GM23338 (cell line): ENCODE data around the gene NAA16. TPM values are rescaled to one million over a fixed set of nuclear protein-coding genes. Genes with fewer than 3 reads are reported as not detected.

Source experiments
- ATAC-seq: fragments of 200-7000 bp; cut with Tn5 transposase; 3 replicates; pipeline ENCODE4 v1.9.1; 2020
- DNase-seq: peaks from one replicate; pipeline ENCODE4 v3.0.0-alpha.2; 2015; ENCODE audit warnings: low spot score
- H2AFZ ChIP-seq: fragments of 200-600 bp; sonication (generic); 2 replicates; pipeline ENCODE4 v1.8.0; 2016; ENCODE audit warnings: antibody characterized with exemption, mild to moderate bottlenecking, moderate library complexity
- H3F3A ChIP-seq: fragments of 200-600 bp; sonication (generic); replicated peaks from 2 replicates; pipeline ENCODE4 v1.8.0; 2017; ENCODE audit warnings: antibody characterized with exemption, mixed run types, low read depth
- H3K27ac ChIP-seq: fragments of 200-600 bp; sonication (generic); 2 replicates; pipeline ENCODE4 v1.6.1; 2016; ENCODE audit warnings: low read depth
- H3K27me3 ChIP-seq: fragments of 200-600 bp; sonication (generic); 2 replicates; pipeline ENCODE4 v1.8.0; 2016; ENCODE audit warnings: mild to moderate bottlenecking, mixed run types, moderate library complexity; ENCODE audit not compliant: insufficient read depth
- H3K36me3 ChIP-seq: fragments of 200-600 bp; sonication (generic); 2 replicates; pipeline ENCODE4 v1.8.0; 2016; ENCODE audit warnings: mild to moderate bottlenecking; ENCODE audit not compliant: insufficient read depth
- H3K4me1 ChIP-seq: fragments of 200-600 bp; sonication (generic); 2 replicates; pipeline ENCODE4 v1.8.0; 2016; ENCODE audit warnings: mild to moderate bottlenecking, moderate library complexity; ENCODE audit not compliant: insufficient read depth
- H3K4me2 ChIP-seq: fragments of 200-600 bp; sonication (generic); 2 replicates; pipeline ENCODE4 v1.7.1; 2017; ENCODE audit warnings: mixed run types
- H3K4me3 ChIP-seq: fragments of 200-600 bp; sonication (generic); 2 replicates; pipeline ENCODE4 v1.6.1; 2016; ENCODE audit warnings: mixed run types
- H3K79me2 ChIP-seq: fragments of 200-600 bp; sonication (generic); replicated peaks from 2 replicates; pipeline ENCODE4 v1.8.0; 2017; ENCODE audit warnings: mild to moderate bottlenecking; ENCODE audit not compliant: insufficient read depth
- H3K9me2 ChIP-seq: fragments of 200-600 bp; sonication (generic); 2 replicates; pipeline ENCODE4 v1.8.0; 2017; ENCODE audit not compliant: insufficient read depth
- H4K20me1 ChIP-seq: fragments of 200-600 bp; sonication (generic); replicated peaks from 2 replicates; pipeline ENCODE4 v1.8.0; 2017; ENCODE audit warnings: mild to moderate bottlenecking; ENCODE audit not compliant: insufficient read depth
- H3K27ac Mint-ChIP-seq: 2 replicates; pipeline ENCODE4 v1.8.0; 2020; ENCODE audit warnings: inconsistent platforms, mild to moderate bottlenecking, moderate library complexity, mixed read lengths
- H3K27me3 Mint-ChIP-seq: 3 replicates; pipeline ENCODE4 v1.8.0; 2022; ENCODE audit warnings: low read depth, mild to moderate bottlenecking, moderate library complexity, mixed read lengths, inconsistent platforms; ENCODE audit not compliant: insufficient read depth, poor library complexity
- H3K36me3 Mint-ChIP-seq: 3 replicates; pipeline ENCODE4 v1.8.0; 2021; ENCODE audit warnings: low read depth, mild to moderate bottlenecking, inconsistent platforms, moderate library complexity, mixed read lengths
- H3K4me1 Mint-ChIP-seq: 3 replicates; pipeline ENCODE4 v1.8.0; 2020; ENCODE audit warnings: mild to moderate bottlenecking, inconsistent platforms, mixed read lengths
- H3K4me3 Mint-ChIP-seq: 3 replicates; pipeline ENCODE4 v1.8.0; 2021; ENCODE audit warnings: moderate library complexity, mild to moderate bottlenecking, inconsistent platforms, mixed read lengths
- H3K9me3 Mint-ChIP-seq: 3 replicates; pipeline ENCODE4 v1.8.0; 2020; ENCODE audit warnings: moderate library complexity, mild to moderate bottlenecking, inconsistent platforms, mixed read lengths
- CREB1 ChIP-seq: fragments of 250-450 bp; sonication (Bioruptor Pico); IDR thresholded peaks from 2 replicates; pipeline ENCODE4 v1.5.0; 2020; ENCODE audit warnings: low read depth, mild to moderate bottlenecking, moderate library complexity
- CTCF ChIP-seq, 2 experiments: fragments of 200-600 bp in 1 of 2; sonication (generic) in 1 of 2; conservative IDR thresholded peaks; 2 replicates each; pipeline versions ENCODE4 v1.5.1 to v1.6.1; 2016 to 2017; ENCODE audit warnings: antibody characterized with exemption in 2 of 2, low read depth in 2 of 2, mild to moderate bottlenecking in 2 of 2, moderate library complexity in 1 of 2
- ETS1 ChIP-seq: IDR thresholded peaks from 2 replicates; pipeline ENCODE4 v1.6.1; 2016; ENCODE audit warnings: antibody characterized with exemption
- EZH2 ChIP-seq: fragments of 200-600 bp; sonication (generic); IDR thresholded peaks from one replicate; pipeline ENCODE4 v1.8.0; 2017; ENCODE audit warnings: antibody characterized with exemption, mild to moderate bottlenecking, low read depth; ENCODE audit not compliant: unreplicated experiment
- EZH2phosphoT487 ChIP-seq: fragments of 200-600 bp; sonication (generic); IDR thresholded peaks from one replicate; pipeline ENCODE4 v1.8.1; 2018; ENCODE audit warnings: antibody characterized with exemption; ENCODE audit not compliant: unreplicated experiment
- JUNB ChIP-seq: IDR thresholded peaks from one replicate; pipeline ENCODE4 v1.6.1; 2016; ENCODE audit warnings: antibody characterized with exemption; ENCODE audit not compliant: unreplicated experiment
- REST ChIP-seq: IDR thresholded peaks from one replicate; pipeline ENCODE4 v1.6.1; 2018; ENCODE audit warnings: antibody characterized with exemption; ENCODE audit not compliant: unreplicated experiment
- ZNF462 ChIP-seq: fragments of 250-450 bp; sonication (Bioruptor Pico); IDR thresholded peaks from 2 replicates; pipeline ENCODE4 v1.5.0; 2020; ENCODE audit warnings: mild to moderate bottlenecking, moderate library complexity
- polyA plus RNA-seq: library from polyadenylated mRNA; unstranded; fragments of >200 nt; fragmentation: Nextera tagmentation; extraction: Ambion mirVana; gene quantifications from 2 replicates; pipeline ENCODE4 v1.2.1, GENCODE V29; 2016
- total RNA-seq: library from RNA; depleted of rRNA; stranded (reverse); fragments of >200 nt; shearing (Covaris generic); gene quantifications from 2 replicates; pipeline ENCODE4 v1.2.3, GENCODE V29; 2014

Gene NAA16
- total and polyA plus RNA-seq, 2 experiments from 2014 or later, result 42.3 to 51.7 TPM

GRCh38 chr13:41394166-41394565 is 83.1 kb downstream of the NAA16 start:
- no peak overlapping the region for H3K4me3 Mint-ChIP-seq
- no peak for TF ChIP-seq EZH2
- no peak for TF ChIP-seq CTCF (conservative IDR thresholded peaks at IDR 0.05; ENCODE audit: low read depth in 2 of 2)
- TF ChIP-seq JUNB, result no peak
- no peak for TF ChIP-seq REST
- no peaks in the 10 kb centered on the region for H3K4me1 Mint-ChIP-seq
- no peaks in the 10 kb centered on the region for H3K4me1 ChIP-seq
- no peaks in the 10 kb centered on the region for H3K36me3 ChIP-seq
- ATAC-seq (no peak), DNase-seq (no peak)
- no peaks in the 10 kb centered on the region; the same call in 1 of the 2 replicates for H3F3A ChIP-seq
- no peak overlapping the region for H3K27ac Mint-ChIP-seq
- peaks cover 1% of the 10 kb centered on the region for H3K27me3 Mint-ChIP-seq
- H3K27me3 ChIP-seq, result no peaks in the 10 kb centered on the region
- H3K36me3 Mint-ChIP-seq, result no peaks in the 10 kb centered on the region
- H3K9me2 ChIP-seq, result 0 out of 2 replicates have a peak, but pooled peaks cover 14% of the 10 kb centered on the region
- no peak overlapping the region for H3K4me3 ChIP-seq
- no peaks in the 10 kb centered on the region; the same call in 2 of the 3 replicates for H3K9me3 Mint-ChIP-seq
- no peak overlapping the region for H3K27ac ChIP-seq
- no peaks in the 10 kb centered on the region for H4K20me1 ChIP-seq
- no peak overlapping the region for H3K4me2 ChIP-seq
- no peak overlapping the region for H2AFZ ChIP-seq
- no peaks in the 10 kb centered on the region for H3K79me2 ChIP-seq

GRCh38 chr13:41398494-41399170 is 87.6 kb downstream of the NAA16 start:
- DNase-seq (no peak), ATAC-seq (no peak)
- Mint-ChIP-seq H3K27me3 (peaks cover 5% of the 10 kb centered on the region), H3K4me3 (no peak overlapping the region), H3K9me3 (no peaks in the 10 kb centered on the region; the same call in 2 of the 3 replicates), H3K4me1 (peaks cover 7% of the 10 kb centered on the region), H3K27ac (no peak overlapping the region), H3K36me3 (no peaks in the 10 kb centered on the region)
- no peaks in the 10 kb centered on the region for H3K79me2 ChIP-seq
- H3K4me2 ChIP-seq, result no peak overlapping the region
- H3K36me3 ChIP-seq, result no peaks in the 10 kb centered on the region
- 0 out of 2 replicates have a peak overlapping the region, but pooled peaks have one; percentile 32 for H3K27ac ChIP-seq
- no peaks in the 10 kb centered on the region; the same call in 1 of the 2 replicates for H3F3A ChIP-seq
- no peaks in the 10 kb centered on the region for H4K20me1 ChIP-seq
- no peaks in the 10 kb centered on the region for H3K27me3 ChIP-seq
- H3K4me3 ChIP-seq, result no peak overlapping the region
- H3K9me2 ChIP-seq, result 0 out of 2 replicates have a peak, but pooled peaks cover 9% of the 10 kb centered on the region
- H2AFZ ChIP-seq, result peak overlapping the region; percentile 66; the same call in 1 of the 2 replicates
- peaks cover 8% of the 10 kb centered on the region; the same call in 1 of the 2 replicates for H3K4me1 ChIP-seq
- TF ChIP-seq CREB1 (CRISPR knock-in tag) (no peak), EZH2phosphoT487 (no peak), JUNB (no peak), ETS1 (no peak), ZNF462 (CRISPR knock-in tag) (no peak)
